HL-60 (cell line): ENCODE data around the gene SLC2A9.
A peak's percentile ranks its signal among the peaks of the same experiment; 100 is the strongest.

ENCODE experiments used
- DNase-seq, 2 experiments: peaks; one replicate each; pipeline ENCODE4 v3.0.0-alpha.2; 2010 to 2020; ENCODE audit warnings: low read depth in 1 of 2, low spot score in 1 of 2
- H3K27ac ChIP-seq: fragments of 250-450 bp; sonication (Bioruptor Pico); replicated peaks from 2 replicates; pipeline ENCODE4 v1.5.1; 2020; ENCODE audit warnings: mild to moderate bottlenecking, moderate library complexity
- H3K27me3 ChIP-seq: fragments of 250-450 bp; sonication (Bioruptor Pico); 2 replicates; pipeline ENCODE4 v1.5.1; 2021; ENCODE audit warnings: mild to moderate bottlenecking, moderate library complexity; ENCODE audit not compliant: insufficient read depth, poor library complexity, severe bottlenecking
- H3K4me3 ChIP-seq: replicated peaks from 2 replicates; pipeline ENCODE4 v1.5.1; 2011; ENCODE audit warnings: mild to moderate bottlenecking, control low read depth, low read length; ENCODE audit not compliant: insufficient read depth
- GABPA ChIP-seq: IDR thresholded peaks from 2 replicates; pipeline ENCODE4 v1.6.1; 2012; ENCODE audit warnings: low read depth
- POLR2AphosphoS5 ChIP-seq: IDR thresholded peaks from 2 replicates; pipeline ENCODE4 v1.6.1; 2012; ENCODE audit warnings: low read depth
- SPI1 ChIP-seq: IDR thresholded peaks from 2 replicates; pipeline ENCODE4 v1.6.1; 2012; ENCODE audit warnings: low read depth, mild to moderate bottlenecking, borderline replicate concordance
- TF ChIP-seq, protein P1 (sequence below): IDR thresholded peaks from one replicate; pipeline ENCODE4 v1.5.1; 2011; ENCODE audit warnings: low read length, control low read depth, inconsistent platforms; ENCODE audit not compliant: insufficient read depth
- TF ChIP-seq, protein P2 (sequence below): IDR thresholded peaks from 2 replicates; pipeline ENCODE4 v1.6.1; 2012; ENCODE audit warnings: low read depth; ENCODE audit not compliant: insufficient replicate concordance

The SLC2A9 gene

DNA sequence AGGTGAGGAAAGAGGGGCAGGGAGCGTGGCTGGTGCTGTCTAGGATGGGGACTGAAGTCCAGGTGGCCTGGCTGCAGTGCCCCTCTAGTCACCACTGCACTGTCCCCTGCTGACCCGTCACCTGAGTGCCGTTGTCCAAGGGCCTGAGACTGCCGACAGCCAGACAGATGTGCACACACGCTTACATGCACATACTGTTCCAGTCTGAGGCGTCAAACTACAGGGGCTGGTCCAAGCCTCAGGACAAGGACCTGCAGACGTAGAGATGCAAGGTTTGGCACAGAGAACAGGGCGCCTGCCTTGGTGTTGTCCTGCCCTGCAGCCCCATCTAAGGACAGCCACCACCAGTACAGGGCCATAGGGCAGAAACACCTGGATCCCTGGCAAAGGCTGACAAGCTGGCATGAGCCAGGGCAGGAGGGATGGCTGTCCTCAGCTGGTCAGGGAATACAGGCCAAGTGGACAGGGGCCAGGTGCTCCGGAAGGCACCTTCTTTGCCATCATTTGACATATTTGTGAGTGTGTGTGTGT lies 1.7 kb downstream of the SLC2A9 start:
- no peak for DNase-seq
- H3K27ac ChIP-seq = peak overlapping the region; percentile 73

DNA sequence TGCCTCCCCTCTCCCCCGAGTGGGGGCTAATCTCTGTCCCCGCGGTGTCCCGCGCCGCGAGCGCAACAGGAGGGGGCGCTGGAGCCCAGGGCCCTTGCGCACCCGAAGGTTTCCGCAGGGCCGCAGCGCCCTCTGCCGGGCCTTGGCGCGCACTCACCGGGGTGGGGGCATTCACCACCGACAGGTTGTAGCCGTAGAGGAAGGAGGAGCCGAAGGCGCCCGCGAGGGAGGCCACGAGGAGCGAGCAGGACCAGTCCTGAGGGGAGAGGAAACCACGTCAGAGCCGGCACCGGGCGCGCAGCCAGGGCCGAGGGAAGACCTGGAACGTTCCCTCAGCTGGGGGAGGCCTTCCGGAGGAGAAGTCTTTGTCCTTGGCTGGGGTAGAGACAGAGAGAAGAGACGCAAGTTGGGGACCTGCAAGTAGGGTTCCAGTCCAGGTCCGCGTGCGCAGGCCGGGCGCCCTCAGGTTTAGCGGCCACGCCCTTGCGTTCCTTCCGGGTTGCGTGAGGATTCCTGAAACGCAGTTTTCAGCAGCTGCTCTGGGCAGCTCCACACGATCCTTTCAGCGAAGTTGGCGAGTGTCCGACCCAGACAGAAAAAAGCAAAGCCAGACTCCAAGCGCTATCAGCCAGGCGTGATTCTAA lies 2.4 kb downstream of the SLC2A9 start:
- Histone ChIP-seq H3K27ac (peak overlapping the region; percentile 73), H3K4me3 (peak overlapping the region; percentile 43), H3K27me3 (no peaks in the 10 kb centered on the region)
- peak; percentile 59; the same call in 1 of the 2 replicates for TF ChIP-seq POLR2AphosphoS5
- TF ChIP-seq, protein P1, sequence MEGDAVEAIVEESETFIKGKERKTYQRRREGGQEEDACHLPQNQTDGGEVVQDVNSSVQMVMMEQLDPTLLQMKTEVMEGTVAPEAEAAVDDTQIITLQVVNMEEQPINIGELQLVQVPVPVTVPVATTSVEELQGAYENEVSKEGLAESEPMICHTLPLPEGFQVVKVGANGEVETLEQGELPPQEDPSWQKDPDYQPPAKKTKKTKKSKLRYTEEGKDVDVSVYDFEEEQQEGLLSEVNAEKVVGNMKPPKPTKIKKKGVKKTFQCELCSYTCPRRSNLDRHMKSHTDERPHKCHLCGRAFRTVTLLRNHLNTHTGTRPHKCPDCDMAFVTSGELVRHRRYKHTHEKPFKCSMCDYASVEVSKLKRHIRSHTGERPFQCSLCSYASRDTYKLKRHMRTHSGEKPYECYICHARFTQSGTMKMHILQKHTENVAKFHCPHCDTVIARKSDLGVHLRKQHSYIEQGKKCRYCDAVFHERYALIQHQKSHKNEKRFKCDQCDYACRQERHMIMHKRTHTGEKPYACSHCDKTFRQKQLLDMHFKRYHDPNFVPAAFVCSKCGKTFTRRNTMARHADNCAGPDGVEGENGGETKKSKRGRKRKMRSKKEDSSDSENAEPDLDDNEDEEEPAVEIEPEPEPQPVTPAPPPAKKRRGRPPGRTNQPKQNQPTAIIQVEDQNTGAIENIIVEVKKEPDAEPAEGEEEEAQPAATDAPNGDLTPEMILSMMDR = peak; percentile 95
- no peak for TF ChIP-seq GABPA
- TF ChIP-seq SPI1 = no peak
- TF ChIP-seq, protein P2, sequence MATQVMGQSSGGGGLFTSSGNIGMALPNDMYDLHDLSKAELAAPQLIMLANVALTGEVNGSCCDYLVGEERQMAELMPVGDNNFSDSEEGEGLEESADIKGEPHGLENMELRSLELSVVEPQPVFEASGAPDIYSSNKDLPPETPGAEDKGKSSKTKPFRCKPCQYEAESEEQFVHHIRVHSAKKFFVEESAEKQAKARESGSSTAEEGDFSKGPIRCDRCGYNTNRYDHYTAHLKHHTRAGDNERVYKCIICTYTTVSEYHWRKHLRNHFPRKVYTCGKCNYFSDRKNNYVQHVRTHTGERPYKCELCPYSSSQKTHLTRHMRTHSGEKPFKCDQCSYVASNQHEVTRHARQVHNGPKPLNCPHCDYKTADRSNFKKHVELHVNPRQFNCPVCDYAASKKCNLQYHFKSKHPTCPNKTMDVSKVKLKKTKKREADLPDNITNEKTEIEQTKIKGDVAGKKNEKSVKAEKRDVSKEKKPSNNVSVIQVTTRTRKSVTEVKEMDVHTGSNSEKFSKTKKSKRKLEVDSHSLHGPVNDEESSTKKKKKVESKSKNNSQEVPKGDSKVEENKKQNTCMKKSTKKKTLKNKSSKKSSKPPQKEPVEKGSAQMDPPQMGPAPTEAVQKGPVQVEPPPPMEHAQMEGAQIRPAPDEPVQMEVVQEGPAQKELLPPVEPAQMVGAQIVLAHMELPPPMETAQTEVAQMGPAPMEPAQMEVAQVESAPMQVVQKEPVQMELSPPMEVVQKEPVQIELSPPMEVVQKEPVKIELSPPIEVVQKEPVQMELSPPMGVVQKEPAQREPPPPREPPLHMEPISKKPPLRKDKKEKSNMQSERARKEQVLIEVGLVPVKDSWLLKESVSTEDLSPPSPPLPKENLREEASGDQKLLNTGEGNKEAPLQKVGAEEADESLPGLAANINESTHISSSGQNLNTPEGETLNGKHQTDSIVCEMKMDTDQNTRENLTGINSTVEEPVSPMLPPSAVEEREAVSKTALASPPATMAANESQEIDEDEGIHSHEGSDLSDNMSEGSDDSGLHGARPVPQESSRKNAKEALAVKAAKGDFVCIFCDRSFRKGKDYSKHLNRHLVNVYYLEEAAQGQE = no peak
- DNase-seq = peak; percentile 91 to 97

More for the DNA sequence above, 1.7 kb downstream of the SLC2A9 start:
- Histone ChIP-seq H3K27me3 (no peaks in the 10 kb centered on the region), H3K4me3 (peak overlapping the region; percentile 43)
- TF ChIP-seq, protein P1 = no peak
- TF ChIP-seq, protein P2 = no peak
- TF ChIP-seq POLR2AphosphoS5 (no peak), SPI1 (no peak), GABPA (no peak)

DNA sequence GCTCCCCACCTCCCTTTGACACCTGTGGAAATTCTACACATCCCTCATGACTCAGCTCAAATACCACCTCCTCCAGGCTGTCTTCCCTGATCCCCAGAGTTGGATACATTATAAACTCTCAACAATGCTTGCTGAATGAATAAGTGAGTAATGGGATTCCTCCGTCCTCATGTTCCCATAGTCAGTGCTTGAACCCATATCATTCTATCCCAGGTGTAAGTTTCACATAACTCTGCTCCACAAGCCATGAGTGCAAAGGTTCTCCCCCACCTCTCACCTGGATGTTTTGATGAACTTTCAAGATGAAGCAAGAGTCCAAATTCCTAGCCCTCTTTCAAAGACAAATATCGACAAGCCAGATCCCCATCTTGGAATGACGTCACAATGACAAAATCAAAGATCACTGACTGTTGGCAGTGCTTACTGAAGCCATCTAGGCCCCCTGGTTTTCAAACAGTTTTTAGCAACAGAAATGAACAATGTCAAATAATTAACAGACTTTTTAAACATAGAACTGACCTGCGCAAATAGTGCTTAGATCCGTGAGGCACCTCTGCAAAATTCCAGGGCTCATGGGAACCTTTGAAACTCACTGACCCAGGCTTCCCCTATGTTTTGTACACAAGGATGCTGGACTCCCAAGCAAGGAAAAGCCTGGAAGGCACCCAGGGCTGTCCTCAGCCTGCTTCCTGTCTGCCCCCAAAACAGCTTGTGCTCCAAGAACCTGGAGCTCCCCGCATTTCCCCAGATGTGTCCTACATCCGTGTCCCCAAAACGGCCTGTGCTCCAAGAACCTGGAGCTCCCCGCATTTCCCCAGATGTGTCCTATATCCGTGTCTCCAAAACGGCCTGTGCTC lies 4.0 kb downstream of the SLC2A9 start:
- TF ChIP-seq, protein P2 = no peak
- TF ChIP-seq GABPA (no peak), SPI1 (no peak), POLR2AphosphoS5 (no peak)
- TF ChIP-seq, protein P1 = no peak
- Histone ChIP-seq H3K27ac (no peak overlapping the region), H3K27me3 (no peaks in the 10 kb centered on the region), H3K4me3 (no peak overlapping the region)
- no peak for DNase-seq
